ENCODE results near the gene DDIAS.
"Not testable (repeated sequence)": the region's sequence is repeated elsewhere in the genome, so short reads cannot be mapped to it uniquely, and the experiment has no call there.

Gene DDIAS

GRCh38 chr11:82969811-82970210 is 68.3 kb downstream of the DDIAS start:
- no peak for DNase-seq

DNA sequence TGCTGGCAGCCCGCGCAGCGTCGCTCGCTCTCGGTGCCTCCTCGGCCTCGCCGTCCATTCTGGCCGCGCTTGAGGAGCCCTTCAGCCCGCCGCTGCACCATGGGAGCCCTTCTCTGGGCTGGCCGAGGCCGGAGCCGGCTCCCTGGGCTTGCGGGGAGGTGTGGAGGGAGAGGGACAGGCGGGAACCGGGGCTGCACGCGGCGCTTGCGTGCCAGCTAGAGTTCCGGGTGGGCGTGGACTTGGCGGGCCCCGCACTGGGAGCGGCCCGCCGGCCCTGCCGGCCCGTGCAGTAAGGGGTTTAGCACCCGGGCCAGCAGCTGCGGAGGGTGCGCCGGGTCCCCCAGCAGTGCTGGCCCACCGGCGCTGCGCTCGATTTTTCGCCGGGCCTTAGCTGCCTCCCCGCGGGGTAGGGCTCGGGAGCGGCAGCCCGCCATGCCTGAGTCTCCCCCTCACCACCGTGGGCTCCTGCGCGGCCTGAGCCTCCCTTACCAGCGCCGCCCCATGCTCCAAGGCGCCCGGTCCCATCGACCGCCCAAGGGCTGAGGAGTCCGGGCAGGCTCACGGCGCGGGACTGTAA is 69.1 kb downstream of the DDIAS start:
- DNase-seq: not testable (repeated sequence)

GRCh38 chr11:82971519-82971946 is 70.0 kb downstream of the DDIAS start:
- not testable (repeated sequence) for DNase-seq

- no peak for DNase-seq
These were observed 70.6 kb downstream of the DDIAS start for GRCh38 chr11:82972103-82972502.

DNA sequence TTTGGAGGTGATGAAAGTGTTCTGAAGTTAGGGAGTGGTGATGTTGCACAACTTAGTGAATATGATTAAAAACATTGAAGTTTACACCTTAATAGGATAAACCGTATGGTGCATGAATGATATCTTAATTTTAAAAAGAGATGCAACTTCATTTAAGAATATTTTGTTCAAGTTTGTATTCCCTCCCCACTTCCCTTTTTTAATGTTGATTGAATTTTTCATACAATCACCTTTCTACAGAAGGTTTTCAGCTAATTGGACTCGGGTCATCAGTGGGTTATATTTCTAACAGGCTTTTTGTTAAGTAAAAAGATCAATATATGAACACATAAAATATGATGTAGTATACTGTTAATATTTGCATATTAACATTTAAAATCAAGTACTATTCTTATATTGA is 72.6 kb downstream of the DDIAS start:
- no peak for DNase-seq

DNA sequence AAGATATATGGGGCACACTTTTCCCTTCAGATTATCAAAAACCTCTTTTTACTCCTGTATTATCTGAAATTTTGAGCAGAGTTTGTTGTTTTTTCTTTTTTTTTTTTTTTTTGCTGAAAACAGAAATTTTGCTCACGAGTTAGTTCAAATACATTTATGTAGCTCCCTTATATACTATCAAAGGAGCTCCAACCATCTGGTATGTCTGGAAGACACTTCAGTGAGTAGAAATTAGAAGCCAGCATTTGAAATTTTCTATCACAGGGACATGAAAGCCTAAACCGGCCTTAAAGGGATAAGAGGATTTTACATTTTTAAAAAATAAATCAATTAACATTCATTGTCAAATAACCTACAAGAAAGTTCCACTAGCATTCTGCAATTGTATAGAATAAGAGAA is 73.3 kb downstream of the DDIAS start:
- DNase-seq: no peak

- DNase-seq: no peak
These were observed 74.3 kb downstream of the DDIAS start for GRCh38 chr11:82975882-82976281.

- DNase-seq: no peak
These were observed 75.2 kb downstream of the DDIAS start for GRCh38 chr11:82976786-82977185.

DNA sequence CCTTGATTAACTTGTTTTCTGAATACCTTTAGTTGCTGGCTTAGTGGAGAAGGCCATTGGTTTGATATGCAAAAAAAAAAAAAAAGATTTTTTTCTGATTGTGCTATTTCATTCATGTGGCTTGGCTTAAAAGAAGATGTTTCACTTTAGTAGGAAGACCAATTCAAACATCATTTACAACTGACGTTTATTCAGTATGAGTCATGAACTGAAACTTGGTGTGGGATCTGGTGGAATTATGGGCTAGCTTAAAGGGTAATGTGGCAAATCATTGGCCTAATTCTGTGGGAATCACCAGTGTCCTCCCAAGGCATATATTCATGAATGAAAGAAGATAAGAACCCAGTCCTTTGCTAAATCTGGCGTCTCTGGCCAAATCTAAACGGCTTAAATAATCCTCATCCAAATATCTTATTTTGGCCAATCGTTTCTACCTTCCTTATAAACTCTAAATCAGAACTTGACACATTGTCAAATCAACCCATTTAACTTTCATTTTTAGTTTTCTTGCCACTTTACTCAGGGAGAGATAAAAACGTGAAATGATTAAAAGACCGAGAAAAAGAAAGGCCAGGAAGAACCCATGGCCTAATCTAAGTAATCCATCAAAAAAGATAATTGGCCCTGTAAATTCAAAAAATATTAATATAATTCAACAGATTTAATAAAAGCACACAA is 77.0 kb downstream of the DDIAS start:
- DNase-seq: no peak

GRCh38 chr11:82979824-82980223 is 78.3 kb downstream of the DDIAS start:
- DNase-seq: no peak

- no peak for DNase-seq
These were observed 78.8 kb downstream of the DDIAS start for GRCh38 chr11:82980292-82980691.

DNA sequence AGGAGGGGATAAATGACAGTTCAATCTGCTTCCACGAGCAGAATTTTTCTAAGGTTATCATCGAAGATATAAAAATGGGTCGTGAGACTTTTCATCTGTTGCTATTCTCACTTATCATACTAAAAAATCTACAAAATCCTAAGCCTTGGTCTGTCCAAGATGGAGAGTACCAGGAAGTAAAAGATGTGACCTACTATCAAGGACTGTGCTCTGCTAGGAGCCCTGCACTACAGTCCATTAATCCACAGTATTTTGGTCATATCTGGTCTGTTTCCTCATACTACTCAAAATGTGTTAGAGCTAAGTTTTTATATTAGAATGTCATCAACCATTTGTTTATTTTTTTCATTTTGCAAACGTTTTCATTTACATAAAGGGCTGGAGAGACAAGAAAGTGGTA is 79.4 kb downstream of the DDIAS start:
- DNase-seq: no peak

GRCh38 chr11:82981852-82982251 is 80.3 kb downstream of the DDIAS start:
- DNase-seq: no peak
